GM03348 (cell line): ENCODE measurements around the gene METTL21C.

Experiments
- DNase-seq: peaks from one replicate; pipeline ENCODE4 v3.0.0; 2012; ENCODE audit warnings: low spot score

The METTL21C gene

GRCh38 chr13:102694937-102695336 lies at the start of gene METTL21C:
METTL21C (minus strand) TSS chr13:102695044; CDS start chr13:102694498, 546 bp downstream.
- no peak for DNase-seq

- no peak for DNase-seq
Measured at GRCh38 chr13:102742506-102742905, 47.7 kb upstream of the METTL21C start.

DNA sequence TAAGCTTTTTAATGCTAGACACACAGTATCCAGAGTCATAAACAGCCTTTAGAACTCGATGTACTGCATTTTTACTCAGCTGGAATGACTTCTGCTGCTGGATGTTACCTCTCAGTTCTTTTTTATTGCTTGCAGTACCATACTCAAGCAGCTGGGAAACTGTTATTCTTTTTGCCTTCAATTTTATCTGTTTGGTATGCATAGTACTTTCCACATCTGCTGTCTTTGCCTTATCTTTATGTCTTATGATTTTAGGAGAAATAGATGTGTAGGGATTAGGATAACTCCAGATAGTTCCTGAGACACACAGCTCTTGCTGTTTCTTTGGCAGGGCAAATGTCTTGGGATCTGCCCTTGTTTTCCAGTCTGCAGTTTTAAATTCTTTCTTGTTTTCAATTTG lies 47.3 kb upstream of the METTL21C start:
- no peak for DNase-seq

- no peak for DNase-seq
Measured at GRCh38 chr13:102729560-102730270, 34.9 kb upstream of the METTL21C start.

DNA sequence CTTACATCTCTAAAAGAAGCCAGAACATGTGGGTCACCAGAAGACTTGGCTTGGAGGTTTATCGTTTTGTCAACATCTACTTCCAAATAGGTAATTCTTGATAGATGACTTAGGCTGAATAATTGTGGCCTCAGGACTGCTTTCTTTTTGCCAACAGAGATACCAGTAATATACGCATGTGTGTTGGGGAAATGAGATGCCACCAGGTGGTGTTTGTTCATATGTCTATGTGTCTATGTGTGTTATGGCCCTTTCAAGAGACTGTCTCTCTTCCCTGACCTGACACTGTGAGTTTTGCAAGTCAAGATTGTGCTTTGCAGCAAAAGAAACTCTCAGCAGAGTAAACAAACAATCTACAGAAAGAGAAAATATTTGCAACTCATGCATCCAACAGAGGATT lies 31.6 kb upstream of the METTL21C start:
- no peak for DNase-seq

DNA sequence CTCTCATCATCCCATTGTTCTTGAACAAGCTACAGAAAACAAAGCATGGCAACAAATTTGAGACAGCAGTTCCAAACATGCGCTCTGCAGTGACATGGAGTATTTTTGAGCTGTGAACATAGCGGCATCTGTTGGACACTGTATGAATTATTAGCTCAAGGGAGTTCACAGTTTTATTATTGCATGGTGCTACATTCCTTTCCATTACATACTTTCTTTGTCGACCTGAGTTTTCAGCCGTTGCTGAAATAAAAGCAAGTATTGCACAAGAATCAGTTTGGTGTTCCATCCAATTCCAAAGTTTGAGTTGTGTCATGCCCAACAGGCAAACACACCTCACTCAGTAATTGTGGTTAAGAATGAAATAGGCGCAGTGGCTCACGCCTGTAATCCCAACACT lies 30.1 kb upstream of the METTL21C start:
- peak; percentile 77 for DNase-seq

- peak; percentile 59 for DNase-seq
Measured at GRCh38 chr13:102721800-102722231, 27.0 kb upstream of the METTL21C start.

DNA sequence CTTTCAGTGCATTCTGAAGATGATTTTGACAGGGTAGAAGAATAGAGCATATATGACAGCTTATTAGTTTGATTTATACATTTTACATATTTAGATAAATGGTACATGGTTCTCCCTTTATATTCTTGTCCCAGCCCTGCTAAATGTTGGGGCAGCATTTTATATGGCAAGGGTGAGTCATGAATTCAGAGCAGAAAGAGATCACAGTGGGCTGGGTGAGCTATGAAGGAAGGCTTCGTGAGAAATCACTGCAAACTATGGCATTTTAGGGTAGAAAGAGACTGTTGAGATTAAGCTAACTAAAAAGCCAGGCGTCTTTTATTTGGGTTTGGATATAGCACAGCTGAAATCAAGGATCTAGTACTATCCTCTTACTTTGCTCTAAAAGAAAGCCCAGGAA lies 23.9 kb upstream of the METTL21C start:
- no peak for DNase-seq

DNA sequence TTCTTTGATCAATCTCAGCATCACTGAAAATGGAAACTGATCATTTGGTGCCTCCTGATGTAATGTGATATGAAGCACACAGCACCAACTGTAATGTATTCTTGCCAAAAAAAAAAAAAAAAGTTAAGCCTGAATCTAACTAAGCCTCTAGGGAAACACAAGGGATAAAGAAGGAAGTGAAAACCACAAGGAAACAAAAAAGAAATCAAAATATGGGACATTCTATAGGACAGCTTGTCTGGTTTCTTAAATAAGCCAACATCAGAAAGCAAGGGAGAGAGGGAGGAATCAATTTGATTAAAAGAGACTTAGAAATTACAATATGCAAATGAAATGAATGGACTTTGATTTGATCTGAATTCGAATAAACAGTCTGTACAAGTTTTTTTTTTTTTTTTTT lies 20.6 kb upstream of the METTL21C start:
- DNase-seq = no peak

DNA sequence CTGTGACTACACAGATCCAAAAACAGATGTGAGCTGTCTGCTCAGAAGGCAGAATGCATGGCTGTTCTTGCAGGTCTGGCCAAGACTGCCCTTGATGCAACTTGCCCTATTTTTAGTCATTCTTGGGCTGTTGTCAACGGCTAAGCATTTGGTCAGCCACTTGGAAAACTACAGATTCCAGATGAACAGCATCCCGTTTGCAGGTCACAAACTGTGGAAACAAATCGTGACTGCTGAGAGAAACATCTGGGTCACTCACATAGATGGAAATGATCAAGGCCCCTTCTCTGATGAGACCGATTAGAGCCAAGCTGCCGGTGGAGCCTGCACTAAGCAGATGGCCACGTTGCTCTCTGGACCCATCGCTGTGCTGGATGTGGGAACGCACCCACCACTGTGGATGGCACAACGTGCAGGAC lies 15.4 kb upstream of the METTL21C start:
- peak; percentile 70 for DNase-seq

- DNase-seq = no peak
Measured at GRCh38 chr13:102709536-102709935, 14.7 kb upstream of the METTL21C start.

DNA sequence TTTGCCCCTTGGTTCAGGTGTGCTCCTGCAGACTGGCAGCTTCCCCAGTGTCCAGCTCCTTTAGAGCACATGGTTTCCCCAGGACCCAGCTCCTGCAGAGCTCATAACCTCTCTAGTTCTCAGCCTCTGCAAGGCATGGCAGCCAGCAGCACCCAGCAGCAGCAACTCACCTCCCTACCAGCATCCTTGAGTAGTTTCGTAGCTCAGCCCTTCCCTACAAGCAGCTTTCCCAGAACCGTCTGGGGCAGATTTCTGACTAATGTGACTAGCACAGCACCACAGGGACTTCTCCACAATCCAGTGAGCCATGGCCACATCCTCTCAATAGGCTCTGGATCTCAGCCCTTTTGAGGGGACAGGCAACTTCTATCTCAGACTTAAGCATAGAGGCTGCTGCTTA lies 14.1 kb upstream of the METTL21C start:
- DNase-seq = no peak

- no peak for DNase-seq
Measured at GRCh38 chr13:102708211-102708610, 13.4 kb upstream of the METTL21C start.

DNA sequence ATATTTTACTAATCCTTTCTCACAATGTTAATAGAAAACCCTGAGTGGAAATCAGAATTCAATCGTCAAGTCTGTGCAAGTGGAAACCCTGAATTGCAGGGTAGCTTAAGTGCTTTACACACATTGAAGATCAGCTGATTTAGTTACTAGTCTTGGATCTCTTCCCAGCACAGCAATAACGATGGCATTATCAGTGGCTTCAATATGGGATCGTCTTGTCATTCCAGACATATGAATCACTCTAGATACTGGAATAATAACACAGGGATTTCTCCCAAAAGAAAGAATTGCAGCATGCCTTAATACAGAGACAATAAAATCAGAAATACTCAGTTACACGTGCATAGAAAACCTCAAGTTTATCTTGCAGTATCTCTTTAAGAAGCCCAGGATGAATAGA lies 12.6 kb upstream of the METTL21C start:
- DNase-seq = peak; percentile 83

GRCh38 chr13:102704238-102705058 lies 9.6 kb upstream of the METTL21C start:
- no peak for DNase-seq

- DNase-seq = no peak
Measured at GRCh38 chr13:102703726-102704035, 8.8 kb upstream of the METTL21C start.

DNA sequence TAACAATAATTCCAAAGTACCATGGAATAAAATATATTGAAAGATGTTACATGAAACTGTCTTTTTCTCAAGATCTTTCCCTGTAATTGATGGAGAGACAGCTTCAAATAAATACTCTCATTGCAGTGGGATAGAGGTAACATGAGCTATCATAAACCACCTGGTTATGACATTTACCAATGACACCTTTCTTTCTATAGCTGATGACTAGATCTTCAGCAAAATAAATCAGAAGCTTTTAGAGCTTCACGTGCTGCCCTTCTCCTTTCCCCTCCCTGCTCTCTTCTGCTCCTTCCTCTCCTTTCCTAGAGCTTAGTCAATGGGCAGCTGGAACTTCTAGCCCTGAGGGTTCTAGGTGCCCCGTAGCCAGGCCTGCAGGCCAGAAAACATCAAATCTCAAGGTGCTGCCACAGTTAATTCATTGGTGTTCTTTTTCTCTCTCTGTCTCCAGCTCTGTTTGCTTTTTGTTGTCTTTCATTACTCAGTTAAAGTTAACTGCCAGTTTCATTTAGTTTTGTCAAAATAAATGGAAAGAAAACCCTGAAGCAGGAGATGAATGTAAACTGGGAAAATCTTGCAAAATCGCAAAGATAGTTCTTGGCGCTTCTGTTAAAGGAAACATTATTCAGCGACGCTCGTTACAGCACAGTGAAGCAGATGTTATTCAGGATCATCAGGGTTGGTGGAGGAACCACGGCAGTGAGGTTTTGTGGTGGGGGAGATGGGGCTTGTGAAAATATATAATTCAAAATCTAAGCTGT lies 8.3 kb upstream of the METTL21C start:
- no peak for DNase-seq

DNA sequence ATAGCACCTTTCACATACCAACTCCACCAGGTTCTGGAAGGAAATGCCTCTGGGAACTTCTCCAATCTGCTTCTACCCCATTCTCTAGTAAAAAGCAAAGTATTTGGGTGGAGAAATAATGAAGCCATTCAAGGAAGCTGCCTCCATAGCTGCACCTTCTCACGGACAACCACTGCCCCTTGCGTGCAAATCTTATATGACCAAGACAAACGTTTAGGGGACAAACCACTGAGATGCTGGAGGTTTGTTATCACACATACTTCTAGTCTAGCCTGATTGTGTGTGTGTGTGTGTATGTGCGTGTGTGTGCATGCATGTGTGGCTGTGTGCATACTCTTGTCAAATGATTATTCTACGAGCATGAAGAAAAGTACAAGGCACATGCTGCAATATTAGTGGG lies 6.5 kb upstream of the METTL21C start:
- DNase-seq = no peak

DNA sequence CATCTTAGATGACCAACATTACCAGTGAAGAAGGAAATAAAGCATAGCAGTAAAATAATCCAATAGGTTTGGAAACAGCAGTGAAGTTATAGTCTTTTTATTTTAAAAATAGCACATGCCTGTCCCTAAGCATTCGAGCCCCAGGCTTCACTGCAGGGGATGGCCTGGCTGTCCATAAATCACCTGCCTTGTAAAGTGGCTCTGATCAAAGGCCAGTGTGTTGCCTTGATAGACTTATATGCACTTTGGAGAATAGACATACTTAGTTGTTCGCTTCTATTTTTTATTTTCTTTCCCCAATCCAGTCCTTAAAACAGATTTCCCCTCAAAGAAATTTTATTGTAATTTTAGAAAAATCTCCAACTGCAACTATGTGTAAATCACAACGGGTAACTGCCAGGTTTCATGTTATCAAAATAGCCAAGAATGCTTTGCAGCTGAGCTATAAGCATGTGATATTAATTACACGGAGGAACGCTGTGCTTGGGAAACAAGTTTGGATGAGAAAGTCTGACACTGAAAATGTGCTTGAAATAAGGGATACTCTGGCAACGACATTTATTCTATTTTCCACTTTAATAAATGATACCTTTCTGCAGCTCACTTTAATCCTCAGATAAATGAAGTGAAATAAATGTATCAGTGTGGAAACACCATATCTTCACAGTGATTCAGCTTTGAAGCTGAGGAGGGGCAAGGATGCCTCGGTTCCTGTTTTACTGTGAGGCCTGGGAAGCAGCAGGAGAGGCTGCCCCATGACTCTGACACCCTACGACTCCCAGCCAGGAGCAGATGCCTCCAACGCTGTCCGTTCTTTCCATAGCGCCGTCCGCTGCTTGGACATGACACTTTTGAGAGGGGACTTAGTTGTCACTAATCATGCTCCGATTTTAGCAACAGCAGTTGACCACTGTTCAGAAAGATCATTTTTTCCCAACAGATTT lies 5.5 kb upstream of the METTL21C start:
- DNase-seq = peak; percentile 56

- no peak for DNase-seq
Measured at GRCh38 chr13:102699504-102699903, 4.7 kb upstream of the METTL21C start.

DNA sequence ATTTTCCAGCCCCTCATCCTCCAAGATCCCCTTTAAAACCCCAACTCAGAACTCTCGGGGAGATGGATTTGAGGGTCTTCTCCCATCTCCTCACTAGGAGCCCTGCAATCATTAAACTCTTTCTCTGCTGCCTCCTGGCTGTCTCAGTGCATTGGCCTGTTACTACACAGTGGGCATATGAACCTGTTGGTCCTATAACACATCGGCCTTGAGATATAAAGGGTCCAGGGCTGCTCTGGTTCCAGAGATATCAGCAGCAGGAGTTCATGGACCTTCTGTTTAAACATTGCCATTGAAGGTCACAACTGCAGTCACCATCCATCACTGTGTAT lies 3.8 kb upstream of the METTL21C start:
- no peak for DNase-seq
